HPDE6-E6E7 (cell line): Measurements from ENCODE around the gene FRYL.

Experiments used
- DNase-seq: peaks from one replicate; pipeline ENCODE4 v3.0.0; 2011; ENCODE audit warnings: missing footprints; ENCODE audit errors: extremely low spot score

FRYL gene

DNA sequence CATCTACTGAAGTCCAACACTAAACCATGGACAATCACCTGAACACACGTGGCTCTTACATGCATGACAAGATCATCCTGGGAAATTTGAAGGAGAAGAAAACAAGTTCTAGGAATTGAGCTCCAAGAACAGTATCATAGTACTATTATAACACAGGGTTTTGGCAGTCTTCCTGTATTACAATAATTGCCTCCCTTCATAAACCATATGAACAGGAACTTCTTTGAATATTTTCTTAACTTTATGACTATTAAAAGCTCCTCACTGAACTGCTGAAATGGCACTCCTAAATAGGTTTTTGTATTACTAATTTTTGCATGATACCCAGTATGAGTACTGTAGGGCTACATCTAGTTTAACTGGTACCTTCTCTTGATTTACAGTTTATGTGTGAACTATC, 160.0 kb downstream of the FRYL start:
- DNase-seq: no peak

DNA sequence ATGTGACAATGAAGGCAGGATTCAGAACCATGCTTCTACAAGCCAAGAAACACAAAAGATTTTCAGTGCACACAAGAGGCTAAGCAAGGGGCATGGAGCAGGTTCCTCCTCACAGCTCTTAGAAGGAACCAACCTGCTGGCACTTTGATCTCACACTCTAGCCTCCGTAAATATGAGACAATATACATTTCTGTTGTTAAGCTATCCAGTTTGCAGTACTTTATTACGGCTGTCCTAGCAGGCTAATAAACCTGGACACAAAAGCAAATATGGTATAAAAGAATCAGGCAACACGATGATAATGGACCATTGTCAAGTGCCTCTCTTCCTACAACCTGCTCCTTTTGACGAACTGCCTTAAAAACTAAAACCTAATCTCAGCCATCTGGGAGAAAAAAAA, 175.6 kb downstream of the FRYL start:
- DNase-seq: no peak

DNA sequence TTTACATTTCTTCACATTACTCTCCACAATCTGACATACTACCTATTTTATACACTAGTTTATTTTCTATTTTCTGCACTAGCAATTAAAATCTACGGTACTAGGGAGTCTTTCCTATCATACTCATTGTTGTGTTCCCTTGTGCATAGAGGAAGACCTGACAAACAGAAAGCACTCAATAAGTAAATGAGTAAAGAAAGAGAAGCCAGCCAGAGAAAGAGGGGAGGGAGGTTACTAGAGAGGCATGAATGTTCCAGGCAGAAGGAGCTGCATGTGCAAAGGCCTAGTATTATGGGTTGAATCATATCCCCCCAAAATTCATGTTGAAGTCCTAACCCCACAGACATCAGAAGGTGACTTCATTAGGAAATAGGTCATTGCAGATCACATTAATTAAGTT, 176.0 kb downstream of the FRYL start:
- DNase-seq: no peak

GRCh38 chr4:48603366-48604003, 176.6 kb downstream of the FRYL start:
- no peak for DNase-seq

DNA sequence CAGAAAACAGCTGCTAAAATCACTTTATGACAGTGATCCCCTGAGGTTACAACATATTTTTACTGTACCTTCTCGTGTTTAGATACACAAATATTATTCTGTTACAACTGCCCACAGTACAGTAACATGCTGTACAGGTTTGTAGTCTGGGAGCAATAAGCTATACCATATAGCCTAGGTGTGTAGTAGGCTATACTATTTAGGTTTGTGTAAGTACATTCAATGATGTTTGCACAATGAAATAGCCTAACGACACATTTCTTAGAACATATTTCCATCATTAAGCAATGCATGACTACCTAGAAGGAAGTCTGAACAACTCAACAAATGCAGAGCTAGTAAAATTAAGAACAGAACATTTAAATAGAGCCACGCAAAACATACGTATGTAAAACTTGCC, 177.3 kb downstream of the FRYL start:
- DNase-seq: no peak

DNA sequence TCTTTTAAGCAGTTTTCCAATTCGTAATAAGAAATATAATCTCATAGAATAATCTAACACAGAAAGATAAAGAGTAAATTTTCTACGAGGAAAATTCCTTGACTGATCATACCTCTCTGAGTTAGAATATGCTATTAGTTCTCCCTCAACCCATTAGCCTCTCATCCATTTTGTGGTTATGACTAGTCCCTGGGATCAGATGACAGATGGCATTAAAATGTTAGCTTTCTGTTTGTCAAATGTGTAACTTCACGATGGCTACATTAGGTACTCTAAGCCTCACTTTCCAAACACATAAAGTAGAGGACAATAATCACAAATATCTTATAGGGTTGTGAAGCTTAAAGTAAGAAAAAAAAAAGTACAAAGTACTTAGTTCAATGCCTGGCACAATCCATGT, 177.9 kb downstream of the FRYL start:
- DNase-seq: peak; percentile 37

DNA sequence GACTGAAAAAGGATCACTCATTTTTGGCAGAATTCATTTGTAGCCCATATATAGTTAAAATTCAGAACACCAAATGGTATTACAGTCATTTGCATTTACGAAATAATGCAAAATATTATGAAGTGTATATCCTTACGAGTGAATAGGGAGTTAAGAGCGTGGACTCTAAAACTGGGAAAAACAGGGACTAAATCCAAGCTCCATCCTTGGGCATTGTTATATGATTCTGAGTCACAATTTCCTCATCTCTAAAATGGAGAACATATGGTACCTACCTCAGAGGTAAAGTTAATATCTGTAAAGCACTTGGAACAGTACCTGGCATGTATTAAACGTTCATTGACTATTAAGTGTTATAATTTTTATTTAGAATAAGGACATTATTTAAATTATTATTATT, 183.7 kb downstream of the FRYL start:
- no peak for DNase-seq

DNA sequence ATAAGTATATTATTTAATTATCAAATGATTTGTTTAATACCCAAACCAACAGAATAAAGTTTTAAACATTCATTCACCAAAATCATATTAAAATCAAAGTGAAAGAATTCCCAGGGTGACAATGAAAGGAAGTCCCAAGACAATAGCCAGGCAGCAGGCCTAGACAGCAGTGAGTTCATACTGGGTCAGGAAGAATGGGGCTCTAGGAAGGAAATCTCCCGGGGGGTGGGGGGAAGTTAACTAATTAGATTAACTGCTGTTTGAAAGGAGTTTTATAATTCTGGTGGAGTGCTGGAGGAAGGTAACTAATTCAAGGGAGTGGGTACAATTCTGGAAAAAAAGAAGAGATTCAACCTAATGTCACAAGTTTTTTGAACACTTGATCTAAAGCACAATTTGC, 185.9 kb downstream of the FRYL start:
- no peak for DNase-seq

- DNase-seq: no peak
These were observed 188.7 kb downstream of the FRYL start for GRCh38 chr4:48591372-48591771.

- no peak for DNase-seq
These were observed 189.2 kb downstream of the FRYL start for GRCh38 chr4:48590884-48591283.

DNA sequence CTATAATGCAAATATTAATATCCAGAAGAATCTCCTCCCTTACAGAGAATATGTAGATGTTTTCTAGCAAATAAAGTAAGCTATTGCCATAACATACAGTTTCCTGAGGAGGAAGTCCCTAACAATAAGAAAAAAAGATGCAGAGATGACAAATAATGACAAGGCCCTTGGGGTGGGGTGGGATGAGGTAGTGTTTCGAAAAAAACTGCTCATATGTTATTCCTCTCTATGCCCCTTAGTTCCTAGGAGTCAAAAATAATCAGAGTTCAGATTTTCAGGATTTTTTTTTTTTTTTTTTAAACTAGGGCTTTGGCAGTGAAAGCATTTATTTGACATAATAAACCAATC, 191.0 kb downstream of the FRYL start:
- DNase-seq: no peak

GRCh38 chr4:48588230-48589097, 191.6 kb downstream of the FRYL start:
- no peak for DNase-seq

GRCh38 chr4:48585401-48585800, 194.7 kb downstream of the FRYL start:
- no peak for DNase-seq

- DNase-seq: peak; percentile 12
These were observed 201.7 kb downstream of the FRYL start for GRCh38 chr4:48578132-48578968.

DNA sequence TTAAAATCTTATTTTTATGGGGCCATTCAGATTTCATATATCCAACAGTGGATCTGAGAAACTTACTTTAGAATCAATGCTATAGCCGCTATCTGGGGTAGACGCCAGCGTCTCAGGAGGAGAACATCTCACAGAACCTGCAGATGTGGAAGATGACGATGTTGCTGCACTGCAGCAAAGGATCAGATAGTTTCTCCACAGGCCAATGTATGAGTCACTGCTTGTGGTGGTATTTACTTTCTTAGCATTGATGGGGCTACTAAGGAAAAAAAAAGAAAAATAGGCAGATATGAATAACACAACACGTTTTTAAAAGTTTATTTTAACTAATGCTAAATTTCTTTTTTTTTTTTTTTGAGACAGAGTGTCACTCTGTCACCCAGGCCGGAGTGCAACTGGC, 204.1 kb downstream of the FRYL start:
- no peak for DNase-seq

DNA sequence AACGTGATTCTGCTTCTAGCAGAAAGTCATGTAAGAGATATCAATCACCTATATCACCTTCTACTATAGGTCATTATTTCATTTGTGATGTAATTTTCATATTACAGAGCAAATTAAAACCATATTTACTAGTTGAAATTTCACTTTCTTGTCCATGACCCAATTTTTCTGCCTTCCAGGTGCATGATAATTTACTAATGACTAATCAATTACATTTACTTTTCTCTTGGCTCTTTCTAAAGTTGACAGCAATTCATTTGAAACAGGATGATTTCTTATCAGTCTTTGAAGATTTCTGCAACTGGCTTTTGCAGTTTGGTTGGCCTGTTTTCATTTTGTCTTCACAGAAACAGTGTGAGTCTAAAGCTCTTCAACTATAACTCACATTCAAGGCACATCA, 208.6 kb downstream of the FRYL start:
- DNase-seq: no peak

- no peak for DNase-seq
These were observed 209.3 kb downstream of the FRYL start for GRCh38 chr4:48570646-48571220.

DNA sequence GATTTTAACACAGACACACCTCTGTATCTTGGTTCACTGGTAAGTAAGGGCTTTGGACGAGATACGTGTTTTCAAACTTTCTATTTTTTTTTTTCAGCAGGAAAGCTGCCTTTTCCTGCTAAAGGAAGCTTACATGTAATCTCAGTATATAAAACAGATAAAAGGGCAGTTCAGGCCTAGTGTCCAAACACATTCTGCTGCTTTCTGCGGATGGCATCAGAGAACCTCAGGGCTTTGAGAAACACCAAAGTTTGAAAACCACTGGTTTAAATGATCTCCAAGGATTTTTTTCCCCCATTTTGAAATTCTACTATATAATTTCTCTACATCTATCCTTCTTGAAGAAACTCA, 214.1 kb downstream of the FRYL start:
- DNase-seq: no peak

DNA sequence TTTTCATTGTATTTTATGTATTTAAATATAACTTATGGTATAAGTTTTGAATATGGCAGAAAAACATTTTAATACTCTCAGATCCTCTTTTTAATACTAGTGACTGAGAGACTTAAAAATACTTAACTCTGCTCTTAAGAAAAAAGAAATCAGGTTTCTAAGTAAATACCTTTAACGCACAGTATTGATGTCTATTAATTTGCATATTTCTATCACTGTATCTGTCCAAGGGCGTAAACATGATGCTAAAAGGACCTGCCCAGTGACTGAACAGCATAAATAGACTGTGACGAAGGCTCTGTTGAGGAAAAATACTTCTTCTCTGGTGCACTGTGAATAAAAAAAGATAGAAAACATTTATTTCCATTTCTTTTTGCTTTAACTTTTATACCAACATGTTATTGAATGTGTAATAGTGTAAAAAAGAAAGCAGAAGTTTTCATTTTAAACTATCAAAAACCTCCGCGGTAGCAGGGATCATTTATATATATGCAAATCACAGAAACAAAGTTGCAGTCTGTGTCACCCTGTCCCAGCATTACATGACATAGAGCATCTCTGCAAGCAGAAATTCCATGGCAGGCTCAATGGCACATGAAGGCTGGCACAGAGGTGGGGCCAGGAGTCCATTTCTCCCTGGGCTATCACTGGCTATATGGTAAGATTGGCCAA, 214.6 kb downstream of the FRYL start:
- DNase-seq: no peak

- DNase-seq: no peak
These were observed 215.9 kb downstream of the FRYL start for GRCh38 chr4:48564151-48564550.

DNA sequence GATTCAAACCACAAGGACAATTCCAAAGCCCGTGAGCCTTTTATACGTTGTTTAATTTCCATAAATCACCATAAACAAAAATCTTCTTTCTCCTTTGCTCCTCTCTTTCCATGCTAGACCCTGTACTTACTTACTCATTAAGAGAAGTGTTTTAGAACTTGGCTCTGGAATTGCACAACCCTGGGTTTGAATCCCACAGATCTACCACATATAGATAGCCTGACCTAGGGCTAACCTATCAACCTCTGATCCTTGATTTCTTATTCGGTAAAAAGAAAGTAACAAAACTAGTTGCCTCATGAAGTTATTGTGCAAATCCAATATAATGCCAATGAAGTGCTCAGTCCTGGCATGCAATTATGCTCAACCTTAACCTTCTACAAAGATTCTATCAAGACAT, 221.3 kb downstream of the FRYL start:
- no peak for DNase-seq

DNA sequence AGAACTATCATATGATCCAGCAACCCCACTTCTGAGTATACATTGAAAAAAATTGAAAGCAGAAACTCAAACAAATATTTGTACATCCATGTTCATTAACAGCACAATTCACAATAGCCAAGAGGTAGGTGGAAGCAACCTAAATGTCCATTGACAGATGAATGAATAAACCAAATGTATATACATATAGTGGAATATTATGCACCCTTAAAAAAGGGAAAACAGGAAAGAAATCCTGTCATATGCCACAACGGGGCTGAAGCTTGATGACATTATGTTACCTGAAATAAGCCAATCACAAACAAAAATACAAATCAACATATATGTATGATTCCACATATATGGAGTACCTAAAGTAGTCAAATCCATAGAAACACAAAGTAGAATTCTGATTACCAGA, 222.1 kb downstream of the FRYL start:
- DNase-seq: no peak
